ENCODE measurements around the gene PHTF2. TPM values are rescaled to one million over a fixed set of nuclear protein-coding genes. Genes with fewer than 3 reads are reported as not detected.

PHTF2 gene
- total and polyA plus RNA-seq, 2 donors (not counting 3 experiments of a cell fraction or from before 2014, with no cell fraction given) = 13.3 to 21.4 TPM

DNA sequence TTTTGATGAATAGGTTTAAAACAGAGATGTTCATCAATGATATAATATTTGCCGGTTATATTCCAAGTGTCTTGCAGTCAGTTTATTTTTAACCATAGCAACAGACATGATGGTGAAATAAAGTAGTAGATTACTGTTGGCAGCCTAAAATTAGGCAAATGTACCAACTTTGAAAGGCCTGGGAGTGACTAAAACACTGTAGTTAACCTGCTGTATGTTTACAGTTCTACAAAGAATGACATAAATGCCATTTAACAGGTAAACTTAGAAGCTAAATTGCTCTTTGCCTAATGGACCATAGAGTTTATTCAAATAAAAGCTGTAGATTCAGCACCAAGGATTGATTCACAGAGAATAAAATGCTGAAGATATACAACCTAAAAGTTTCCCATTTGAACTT is 64.1 kb downstream of the PHTF2 start:
- Histone ChIP-seq H3K27me3 (ENCODE audit: control insufficient read depth in 2 of 2, insufficient read depth in 2 of 2, low read length in 2 of 2) (no peaks in the 10 kb centered on the region), H4K20me1 (replicated peaks; ENCODE audit: control insufficient read depth, extremely low read depth, insufficient read depth, low read length) (no peaks in the 10 kb centered on the region), H3K27ac (ENCODE audit: insufficient read depth, low read depth, low read length) (no peak overlapping the region), H3K4me3 (replicated peaks in 1 of 3; ENCODE audit: insufficient read depth in 1 of 3, low read depth in 1 of 3, low read length in 3 of 3) (no peak overlapping the region), H3K9me3 (replicated peaks; ENCODE audit: control insufficient read depth, insufficient read depth, low read length) (no peaks in the 10 kb centered on the region), H3K4me1 (ENCODE audit: control insufficient read depth, extremely low read depth, insufficient read depth, low read length) (peaks cover 16% of the 10 kb centered on the region), H3K4me2 (ENCODE audit: insufficient read depth, low read length) (no peak overlapping the region), H3K79me2 (ENCODE audit: control insufficient read depth, insufficient read depth, low read length) (no peaks in the 10 kb centered on the region), H3K9ac (replicated peaks; ENCODE audit: extremely low read depth, insufficient read depth, low read length) (no peak overlapping the region), H3K9me1 (replicated peaks; ENCODE audit: control insufficient read depth, extremely low read depth, insufficient read depth, low read length) (no peaks in the 10 kb centered on the region), H3K36me3 (ENCODE audit: control insufficient read depth in 2 of 2, extremely low read depth in 1 of 2, insufficient read depth in 2 of 2, low read length in 2 of 2) (no peaks in the 10 kb centered on the region), H2AFZ (ENCODE audit: low read depth, low read length) (no peak overlapping the region)
- BruUV-seq (replicated peaks) = no TSS peak
- FAIRE-seq = no peak
- POLR2A ChIA-PET = no interaction called here
- TF ChIP-seq GATA2 (IDR thresholded peaks at IDR 0.05; ENCODE audit: insufficient read depth, insufficient read length, low read depth, low read length) = no peak
- TF ChIP-seq JUN (IDR thresholded peaks at IDR 0.05; ENCODE audit: borderline replicate concordance, insufficient read depth, insufficient read length, low read depth) = no peak
- no peak for TF ChIP-seq POLR2AphosphoS5 (IDR thresholded peaks at IDR 0.05; ENCODE audit: insufficient read depth, low read depth, low read length)
- TF ChIP-seq POLR2A (IDR thresholded peaks at IDR 0.05; ENCODE audit: low read depth, low read length) = no peak
- no peak for TF ChIP-seq MYC (IDR thresholded peaks at IDR 0.05; ENCODE audit: low read depth, low read length)
- TF ChIP-seq EZH2 (IDR thresholded peaks at IDR 0.05; ENCODE audit: borderline replicate concordance, low read depth, low read length, severe bottlenecking) = no peak
- no peak for TF ChIP-seq FOS (IDR thresholded peaks at IDR 0.05; ENCODE audit: borderline replicate concordance, insufficient read depth, low read length)
- no peak for TF ChIP-seq MAX (IDR thresholded peaks at IDR 0.05; ENCODE audit: insufficient read depth, insufficient read length)
- TF ChIP-seq CTCF (IDR thresholded peaks at IDR 0.05; ENCODE audit: extremely low read depth in 1 of 2, insufficient read depth in 1 of 2, low read depth in 1 of 2, low read length in 2 of 2) = no peak
- dilution Hi-C loops (cut with MboI; ENCODE audit: extremely low pct_ligation_motif_present, low sequenced_read_pairs) = no loop called here
- DNase-seq (ENCODE audit: low read depth, low spot score) = no peak
- intact Hi-C loops (cut with micrococcal nuclease) = no loop called here
- CTCF ChIA-PET = no interaction called here
